COLO668 (cell line): ENCODE data around the gene RAB24.
"Not testable (repeated sequence)": the region's sequence is repeated elsewhere in the genome, so short reads cannot be mapped to it uniquely, and the experiment has no call there.

Source experiments
- DNase-seq: peaks from one replicate; lab custom pipeline; 2025; ENCODE audit not compliant: unreplicated experiment; lab: John Stamatoyannopoulos, UW

Gene RAB24

DNA sequence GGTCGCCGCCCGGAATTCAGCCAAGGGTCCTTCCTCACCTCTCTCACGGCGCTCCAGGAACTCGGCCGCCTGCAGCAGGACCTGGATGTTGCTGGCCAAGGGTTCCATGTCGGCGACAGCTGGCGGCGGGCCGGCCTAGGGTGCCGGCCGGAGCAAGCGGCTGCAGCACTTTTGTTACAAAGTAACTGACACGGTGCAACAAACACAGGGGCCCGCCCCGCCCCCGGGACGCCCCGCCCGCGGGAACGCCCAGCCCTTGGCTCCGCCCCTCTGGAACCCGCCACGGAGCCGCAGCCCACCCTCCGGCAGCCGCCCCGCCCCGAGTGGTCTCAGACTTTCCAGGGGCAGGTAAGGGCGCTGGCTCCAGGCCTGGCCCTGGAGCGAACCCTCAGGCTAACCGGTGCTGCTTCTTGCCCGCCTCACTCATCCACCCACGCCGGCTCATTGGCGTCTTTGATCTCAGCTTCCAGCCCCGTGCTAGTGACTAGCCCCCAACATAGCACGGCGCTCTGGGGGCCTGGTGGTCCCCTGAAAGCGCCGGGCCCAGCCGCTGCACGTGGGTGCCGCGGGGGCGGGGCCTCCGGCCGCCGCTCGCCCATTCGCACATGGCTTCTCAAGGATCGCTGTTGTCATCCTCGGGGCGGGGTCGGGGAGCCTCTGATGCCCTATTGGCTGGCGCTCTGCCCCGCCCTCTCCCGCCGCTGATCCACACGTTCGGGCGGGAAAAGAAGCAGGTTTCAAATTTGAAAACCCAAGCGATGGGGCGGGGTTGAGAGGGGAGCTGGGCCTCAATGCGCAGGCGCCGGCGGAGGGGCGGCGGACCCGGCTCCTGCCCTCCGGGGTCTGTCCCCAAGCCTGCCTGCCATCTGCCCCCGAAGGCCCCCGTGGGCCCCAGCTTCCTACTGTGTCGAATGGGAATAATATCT is 8.5 kb upstream of the RAB24 start, which contains the start of gene MXD3:
TSS of gene MXD3 (minus strand) at position 176 of the 926 bp plus-strand sequence. CDS start at position 108, 68 bp downstream.
- DNase-seq: peak; percentile 95

DNA sequence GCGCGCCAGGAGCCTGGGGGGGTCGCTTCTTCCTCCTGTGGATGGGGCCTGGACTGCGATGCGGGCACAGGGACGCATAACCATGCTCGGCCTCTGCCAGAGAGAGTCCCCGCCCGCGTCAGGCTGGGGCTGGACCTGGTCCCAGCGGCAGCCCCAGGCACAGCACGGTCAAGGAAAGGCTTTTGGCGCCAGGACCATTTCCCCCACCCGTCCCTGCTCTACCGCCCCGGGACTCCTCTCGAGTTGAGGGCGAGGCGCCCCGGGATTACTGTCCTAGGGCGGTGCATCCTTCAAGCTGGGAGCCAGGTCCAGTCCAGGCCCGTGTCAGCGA is 7.8 kb upstream of the RAB24 start:
- DNase-seq: peak; percentile 23

DNA sequence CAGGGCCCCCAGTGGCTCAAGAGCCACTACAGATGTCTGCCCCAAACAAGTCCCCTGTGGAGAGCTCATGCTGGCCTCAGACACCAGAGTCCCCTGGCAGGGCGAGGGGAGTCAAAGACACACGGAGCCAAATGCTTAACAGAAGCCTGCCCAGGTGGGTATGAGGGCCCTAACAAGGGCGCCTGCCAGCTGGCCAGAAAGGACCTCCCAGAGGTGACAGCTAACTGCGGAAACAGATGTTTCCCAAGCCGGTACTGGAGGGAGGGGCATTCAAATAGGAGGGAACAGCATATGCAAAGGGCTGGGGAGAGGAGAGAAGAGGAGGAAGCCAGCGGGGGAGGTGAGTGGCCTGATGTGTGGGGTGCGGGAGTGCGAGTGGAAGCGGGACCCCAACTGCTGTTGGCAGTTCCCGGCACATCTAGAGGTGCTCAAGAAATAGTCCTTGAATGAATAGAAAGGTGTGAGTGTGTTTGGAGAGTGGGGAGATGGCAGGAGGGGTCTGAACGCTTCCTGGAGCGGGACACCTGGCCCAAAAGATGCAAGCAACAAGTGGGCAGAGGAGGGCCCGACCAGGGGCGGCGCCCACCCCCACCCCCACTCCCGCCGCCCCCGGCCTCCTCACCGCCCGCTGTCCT is 7.4 kb upstream of the RAB24 start:
- peak; percentile 50 for DNase-seq

DNA sequence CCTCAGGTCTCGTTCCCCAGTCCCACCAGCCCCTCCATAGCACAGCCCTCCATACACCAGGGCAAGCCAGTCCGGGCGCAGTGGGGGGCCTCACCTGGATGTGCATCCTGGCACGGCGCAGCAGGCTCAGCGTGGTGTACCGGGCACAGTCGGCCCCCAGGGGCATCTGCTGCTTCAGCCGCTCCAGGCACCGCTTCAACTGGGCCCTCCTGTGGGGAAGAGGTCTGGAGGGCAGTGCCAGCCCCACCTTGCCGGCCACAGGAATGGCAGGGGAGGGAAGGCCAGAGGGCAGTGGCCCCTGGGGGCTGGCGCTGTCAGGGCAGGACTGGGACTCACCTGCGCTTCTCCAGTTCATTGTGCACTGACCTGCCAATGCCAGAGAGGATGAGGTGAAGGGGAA is 6.8 kb upstream of the RAB24 start:
- no peak for DNase-seq

DNA sequence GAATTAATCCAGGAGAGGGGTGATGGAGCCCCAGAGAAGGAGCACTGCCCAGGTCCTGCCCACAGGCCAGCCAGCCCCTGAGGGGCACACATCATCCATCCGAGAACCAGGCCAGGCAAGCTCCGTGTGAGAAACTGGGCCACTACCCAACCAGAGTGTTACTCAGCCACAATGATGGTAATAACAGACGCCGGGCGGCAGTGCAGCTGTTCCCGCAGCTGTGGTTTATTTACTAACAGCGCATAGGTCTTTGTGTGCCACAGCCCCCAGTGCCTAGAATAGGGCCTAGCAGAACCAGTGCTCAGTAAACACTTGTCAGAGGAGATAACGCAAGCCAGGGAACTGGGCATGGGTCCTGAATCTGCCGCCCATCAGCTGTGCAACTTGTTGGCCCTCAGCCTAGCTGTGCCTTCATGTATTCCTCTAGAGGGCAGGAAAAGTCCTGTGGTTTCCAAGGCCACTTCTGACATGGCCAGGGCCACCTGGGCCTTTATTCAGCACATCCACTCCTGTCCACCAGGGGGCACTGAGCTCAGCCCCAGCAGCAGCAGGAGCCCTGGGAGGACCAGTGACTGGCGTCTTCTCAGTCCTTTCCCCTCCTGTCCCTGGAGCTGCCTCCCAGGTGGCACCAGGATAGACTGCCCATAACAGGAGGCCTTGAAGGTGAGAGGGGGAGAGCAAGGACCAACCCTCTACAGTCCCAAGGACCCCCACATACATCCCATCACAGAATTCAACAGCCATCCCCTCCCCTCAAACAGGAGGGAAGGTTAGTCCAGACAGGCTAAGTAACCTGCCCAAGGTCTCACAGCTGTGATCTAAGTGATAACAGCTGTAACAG is 6.1 kb upstream of the RAB24 start:
- peak; percentile 60 for DNase-seq

DNA sequence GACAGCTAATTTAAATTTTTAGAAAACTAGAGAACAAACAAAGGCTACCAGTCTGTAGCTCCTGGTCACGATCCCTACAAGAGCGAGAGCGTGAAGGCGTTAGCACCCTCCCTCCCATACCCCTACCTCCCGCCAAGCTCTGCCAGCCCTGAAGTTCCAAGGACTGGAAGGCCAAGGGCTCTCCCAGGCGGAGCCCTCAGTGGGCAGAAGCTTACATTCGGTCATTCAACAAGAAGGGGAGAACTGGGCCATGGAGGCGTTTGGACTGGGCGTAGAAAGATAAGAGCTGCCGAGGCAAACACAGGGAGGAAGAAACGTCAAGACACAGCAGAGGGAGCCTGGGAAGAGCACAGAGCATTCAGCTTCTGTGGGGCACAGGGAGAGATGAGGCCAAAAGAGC is 5.2 kb upstream of the RAB24 start:
- DNase-seq: no peak

DNA sequence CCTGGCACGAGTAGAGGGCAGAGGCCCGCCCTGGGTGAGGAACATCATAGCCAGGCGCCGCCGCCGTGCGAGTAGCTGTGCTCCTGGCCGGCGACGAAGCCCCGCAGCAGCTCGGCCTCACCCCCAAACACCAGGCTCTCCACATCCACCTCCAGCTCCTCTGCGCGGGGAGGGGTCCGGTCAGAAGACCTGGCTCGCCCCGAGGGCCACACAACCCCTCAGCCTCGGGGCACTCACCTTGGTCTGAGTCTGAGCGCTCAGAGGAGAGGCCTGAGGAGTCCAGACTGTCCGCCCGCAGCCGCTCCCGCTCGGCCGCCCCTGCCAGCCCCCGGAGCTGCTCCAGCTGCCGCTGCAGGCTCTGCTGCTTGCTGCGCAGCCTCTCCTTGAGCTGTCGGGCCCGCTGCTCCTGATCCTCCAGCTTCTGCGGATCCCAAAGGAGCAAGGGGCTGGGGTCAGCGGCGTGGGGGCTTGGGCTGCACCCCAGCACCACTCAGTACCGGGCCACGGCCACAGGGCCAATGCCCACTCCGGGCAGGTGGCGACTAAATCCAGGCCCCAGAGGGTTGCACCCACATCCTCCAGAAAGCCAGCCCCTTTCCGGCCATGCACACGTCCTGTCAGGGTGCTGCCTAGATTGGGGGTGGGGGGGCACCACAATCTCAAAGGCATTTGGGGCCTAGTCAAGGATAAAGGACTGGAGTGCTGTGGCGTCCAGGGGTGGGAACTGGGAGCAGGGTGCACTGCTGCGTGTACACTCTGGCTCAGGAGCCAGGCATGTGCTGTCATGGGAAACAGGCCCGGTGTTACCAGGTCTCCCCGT is 4.2 kb upstream of the RAB24 start:
- no peak for DNase-seq

DNA sequence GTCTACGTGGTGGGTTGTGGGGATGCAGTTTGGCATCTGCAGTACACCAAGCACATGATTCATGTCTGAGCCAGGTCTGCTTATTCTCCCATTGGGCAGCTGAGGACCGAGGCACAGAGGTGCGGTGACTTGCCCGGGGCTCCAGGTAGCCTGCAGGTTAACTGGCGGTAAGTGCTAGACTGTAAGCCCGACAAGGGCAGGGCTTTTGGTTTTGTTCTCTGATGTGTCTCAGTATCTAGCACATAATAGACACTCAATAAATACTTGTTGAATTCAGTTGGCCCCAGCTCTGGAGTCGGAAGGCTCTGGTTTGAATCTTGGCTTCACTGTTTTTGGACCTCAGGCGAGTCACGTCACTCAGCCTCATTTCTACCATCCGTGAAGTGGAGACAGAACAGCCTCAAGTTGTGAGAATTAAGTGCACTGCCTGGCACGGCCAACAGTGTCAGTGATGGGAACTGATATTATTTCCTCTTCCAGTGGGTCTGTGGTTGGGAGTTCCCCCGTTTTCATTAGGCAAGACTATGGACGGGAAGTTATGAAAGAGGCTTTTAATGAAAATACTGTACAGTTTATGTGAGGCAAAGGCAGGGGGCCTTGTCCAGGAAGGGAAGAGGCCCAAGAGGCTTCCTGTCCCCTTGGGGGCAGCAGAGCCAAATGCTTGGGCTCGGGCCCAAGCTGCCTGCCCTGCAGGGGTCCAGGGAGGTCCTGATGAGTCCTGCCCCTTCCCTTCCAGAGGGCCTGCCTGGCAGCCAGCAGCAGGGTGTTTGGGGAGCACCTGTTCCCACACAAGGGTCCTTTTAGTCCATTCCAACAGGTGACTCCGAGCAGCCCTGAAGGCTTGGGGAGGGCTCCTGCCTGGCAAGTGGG is 3.4 kb upstream of the RAB24 start:
- DNase-seq: no peak

DNA sequence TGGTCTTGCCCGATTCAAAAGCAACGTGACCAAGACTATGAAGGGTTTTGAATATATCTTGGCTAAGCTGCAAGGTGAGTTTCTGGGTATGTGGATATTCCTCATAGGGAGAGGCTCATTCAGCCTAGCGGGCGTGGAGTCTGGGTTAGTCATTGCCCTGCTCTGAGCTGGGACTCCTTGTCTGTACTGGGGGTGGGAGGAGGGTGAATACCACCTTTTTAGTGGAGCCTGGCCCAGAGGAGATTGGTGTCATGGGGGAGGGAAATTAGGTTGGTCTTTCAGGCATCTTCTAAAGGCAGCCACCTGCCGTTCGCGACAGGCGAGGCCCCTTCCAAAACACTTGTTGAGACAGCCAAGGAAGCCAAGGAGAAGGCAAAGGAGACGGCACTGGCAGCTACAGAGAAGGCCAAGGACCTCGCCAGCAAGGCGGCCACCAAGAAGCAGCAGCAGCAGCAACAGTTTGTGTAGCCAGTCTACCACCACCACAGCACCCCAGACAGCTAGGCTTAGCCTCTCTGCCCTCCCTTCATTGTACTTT is 2.7 kb upstream of the RAB24 start:
- not testable (repeated sequence) for DNase-seq

DNA sequence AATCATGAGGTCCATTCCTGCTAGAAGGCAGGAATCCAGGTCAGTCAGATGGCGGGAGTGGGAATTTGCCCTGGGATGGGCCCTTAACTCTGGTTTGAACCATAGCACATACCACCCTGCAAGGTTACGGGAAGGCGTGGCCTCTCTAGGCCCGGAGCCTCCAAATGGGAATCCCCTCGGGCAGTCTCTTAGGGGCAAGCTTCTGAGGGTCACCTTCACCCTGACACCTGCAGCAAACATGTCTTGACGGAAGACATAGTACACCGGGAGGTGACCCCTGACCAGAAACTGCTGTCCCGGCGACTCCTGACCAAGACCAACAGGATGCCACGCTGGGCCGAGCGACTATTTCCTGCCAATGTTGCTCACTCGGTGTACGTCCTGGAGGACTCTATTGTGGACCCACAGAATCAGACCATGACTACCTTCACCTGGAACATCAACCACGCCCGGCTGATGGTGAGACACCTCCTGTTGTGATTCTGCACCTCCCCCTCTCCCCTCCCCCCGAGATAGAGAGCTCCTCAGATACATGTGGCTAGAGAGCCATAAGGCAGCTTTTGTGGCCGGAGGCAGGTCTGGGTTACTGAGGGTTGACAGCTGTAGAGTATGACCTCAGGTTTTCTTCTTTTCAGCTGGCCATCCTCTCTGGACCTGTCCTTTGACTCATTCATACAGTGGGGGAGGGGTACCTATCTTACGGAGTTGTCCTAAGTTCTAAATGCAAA is 1.0 kb upstream of the RAB24 start:
- peak; percentile 15 for DNase-seq

DNA sequence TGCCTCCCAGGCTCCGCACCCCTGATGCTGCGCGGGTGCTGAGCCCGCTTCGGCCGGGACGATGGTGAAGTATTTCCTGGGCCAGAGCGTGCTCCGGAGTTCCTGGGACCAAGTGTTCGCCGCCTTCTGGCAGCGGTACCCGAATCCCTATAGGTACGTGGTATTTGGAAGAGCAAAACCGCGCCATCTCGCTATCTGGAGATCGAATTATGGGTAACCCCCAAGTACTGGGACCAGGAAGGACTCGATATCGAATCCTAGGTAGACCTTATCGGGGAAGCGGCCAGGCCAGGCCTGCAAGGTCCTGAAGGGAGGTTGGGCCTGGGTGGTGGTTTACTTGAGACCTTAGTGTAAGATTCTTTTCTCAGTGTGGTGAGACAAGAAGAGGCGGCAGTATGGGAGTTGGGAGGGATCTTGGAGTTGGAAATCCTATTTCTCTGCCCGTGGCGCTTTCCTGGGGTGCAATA is 439 bp upstream of the RAB24 start:
- peak; percentile 10 for DNase-seq

DNA sequence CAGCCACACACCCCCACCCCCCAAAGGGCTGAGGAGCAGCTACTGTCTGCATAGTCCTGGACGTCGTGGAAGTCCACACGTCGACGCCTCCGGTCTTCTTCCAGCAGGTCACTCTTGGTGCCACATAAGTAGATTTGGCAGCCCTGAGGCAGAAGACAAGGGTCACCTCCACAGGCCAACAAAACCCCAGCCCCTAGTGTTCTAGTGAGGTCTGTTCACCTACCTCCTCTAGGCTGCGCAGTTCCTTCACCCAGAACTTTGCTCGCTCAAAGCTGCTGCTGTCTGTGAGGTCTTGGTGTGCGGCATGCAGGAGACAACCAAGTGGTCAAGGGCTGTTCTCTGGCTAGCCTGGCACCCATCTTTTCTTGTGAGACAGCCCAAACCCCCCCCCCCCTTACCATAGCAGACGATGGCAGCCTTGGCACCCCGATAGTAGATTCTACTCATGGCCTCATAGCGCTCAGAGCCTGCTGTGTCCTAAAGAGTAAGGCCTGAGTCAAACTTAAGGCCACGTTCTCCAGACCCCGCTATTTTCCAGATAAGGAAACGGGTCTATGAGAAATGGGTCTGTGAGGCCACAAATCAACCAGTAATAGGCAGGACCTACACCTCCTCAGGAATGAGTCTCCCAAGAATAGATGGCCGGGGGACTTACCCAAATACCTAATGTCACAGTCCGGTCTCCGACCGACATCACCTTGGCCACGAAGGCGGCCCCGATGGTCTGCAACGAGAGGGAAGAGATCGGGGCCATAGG is 987 bp downstream of the RAB24 start:
- peak; percentile 6 for DNase-seq

DNA sequence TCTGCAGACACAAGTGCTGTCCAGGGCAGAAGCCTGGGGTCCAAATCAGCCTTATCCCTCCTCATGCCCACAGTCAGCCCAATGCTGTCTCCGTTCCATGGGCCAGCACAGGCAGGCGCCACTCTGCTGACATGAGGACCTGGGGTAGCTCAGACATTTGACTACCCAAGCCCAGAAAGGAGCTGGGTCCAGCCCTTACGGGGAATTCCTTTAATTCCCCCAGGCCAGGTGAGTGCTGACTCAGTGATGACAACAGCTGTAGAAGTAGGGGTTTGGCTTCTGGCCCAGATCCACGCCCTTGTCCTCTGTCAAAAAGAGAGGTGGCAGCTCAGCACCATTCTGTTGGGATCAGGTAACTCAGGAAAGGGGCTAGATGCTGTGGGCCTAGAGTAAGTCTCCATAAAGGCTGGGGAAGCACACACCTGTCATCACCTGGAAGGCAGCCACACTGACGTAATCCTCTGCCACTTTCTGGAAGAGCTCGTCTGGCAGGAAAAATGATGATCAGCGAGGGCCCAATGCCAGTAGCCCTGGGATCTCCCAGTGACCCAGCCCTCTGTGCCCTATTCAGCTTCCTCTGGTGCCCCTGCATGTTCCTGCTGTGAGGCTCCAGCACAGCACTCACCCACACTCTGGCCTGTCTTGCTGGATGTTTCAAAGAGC is 1.9 kb downstream of the RAB24 start:
- peak; percentile 84 for DNase-seq

DNA sequence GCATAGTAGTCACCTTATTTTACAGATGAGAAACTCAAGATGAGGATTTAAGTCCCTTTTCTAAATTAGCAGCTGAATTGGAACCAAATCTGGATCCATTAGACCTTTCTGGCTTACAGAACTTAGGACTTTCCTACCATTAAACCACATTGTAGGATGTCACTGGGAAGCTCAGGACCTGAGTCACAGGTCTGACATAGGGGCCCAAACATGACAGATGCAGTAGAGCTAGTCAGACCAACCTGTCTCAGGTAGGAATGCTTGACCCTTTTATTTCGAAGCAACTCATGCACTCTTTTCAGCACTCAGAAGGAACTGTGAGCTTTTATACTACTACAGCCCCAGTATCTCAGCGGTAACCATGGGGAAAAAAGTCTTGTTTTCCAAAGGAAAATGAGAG is 2.6 kb downstream of the RAB24 start:
- DNase-seq: no peak

DNA sequence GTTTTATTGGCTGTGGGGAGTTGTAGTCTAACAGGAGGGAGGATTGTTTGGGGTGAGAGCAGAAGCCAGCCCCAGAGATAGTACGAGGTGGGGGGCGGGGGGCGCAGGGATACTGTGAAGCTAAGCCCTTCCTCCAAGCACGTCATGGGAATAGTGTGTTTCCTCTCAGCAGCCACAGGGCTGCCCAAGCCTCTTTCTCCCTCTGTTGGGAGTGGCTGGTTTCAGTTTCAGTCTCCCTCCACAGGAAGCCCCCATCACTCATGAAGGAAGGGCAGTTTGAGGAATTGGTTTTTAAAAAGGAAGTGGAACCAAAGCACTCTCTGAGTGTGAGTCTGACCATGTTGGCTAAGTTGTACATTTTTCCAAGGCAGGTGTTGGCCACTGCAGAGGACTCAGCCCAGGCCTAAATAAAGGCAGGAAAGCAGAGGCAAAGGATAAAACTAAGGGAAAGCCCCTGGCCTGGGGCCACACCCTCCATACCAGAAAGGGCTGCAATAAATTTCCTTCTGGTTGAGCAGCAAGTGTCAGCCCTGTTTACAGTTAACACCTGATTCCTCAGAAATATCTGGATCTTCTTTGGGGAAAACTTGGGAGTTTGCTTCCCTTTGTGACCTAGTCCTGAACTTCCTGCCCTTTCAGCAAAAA is 3.2 kb downstream of the RAB24 start:
- no peak for DNase-seq

DNA sequence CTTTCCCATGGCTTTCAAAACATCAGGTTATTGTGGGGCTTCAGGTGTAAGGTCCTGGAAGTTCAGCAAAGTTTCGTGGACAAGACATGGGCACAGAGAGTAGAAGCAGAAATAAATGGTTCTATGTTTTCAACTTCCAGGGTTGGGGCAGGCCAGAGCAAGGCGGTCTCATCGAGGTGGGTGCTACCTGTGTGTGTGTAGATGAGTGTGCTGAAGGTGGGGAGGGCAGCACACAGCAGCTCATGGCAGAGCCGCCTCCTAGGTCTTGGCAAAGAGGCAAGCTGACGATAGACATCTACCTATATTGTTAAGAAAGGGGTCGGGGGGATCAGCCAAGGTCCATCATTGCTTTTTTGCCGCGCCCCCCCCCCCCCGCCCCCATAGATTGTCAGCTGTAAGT is 3.8 kb downstream of the RAB24 start:
- no peak for DNase-seq

DNA sequence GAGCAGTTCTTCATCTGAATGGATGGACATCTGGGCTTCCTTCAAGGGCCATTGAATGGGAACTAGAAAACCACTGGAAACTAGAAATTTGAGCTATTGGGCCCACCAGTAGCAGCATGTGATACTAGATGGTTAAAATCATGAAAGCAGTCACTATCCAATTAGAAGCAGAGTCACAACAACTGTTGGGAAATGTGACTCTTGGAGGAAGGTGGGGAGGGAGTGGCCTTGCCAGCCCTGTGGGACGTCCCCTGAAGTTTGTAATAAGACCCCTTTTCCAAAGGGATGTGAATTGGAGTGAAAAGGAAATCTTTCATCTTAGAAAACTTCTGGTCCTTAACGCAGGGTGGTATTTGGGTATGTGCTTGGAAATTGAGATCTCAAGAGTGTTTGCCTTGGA is 5.6 kb downstream of the RAB24 start:
- DNase-seq: no peak
